ENCODE data around the gene OR1L1.

Gene OR1L1

DNA sequence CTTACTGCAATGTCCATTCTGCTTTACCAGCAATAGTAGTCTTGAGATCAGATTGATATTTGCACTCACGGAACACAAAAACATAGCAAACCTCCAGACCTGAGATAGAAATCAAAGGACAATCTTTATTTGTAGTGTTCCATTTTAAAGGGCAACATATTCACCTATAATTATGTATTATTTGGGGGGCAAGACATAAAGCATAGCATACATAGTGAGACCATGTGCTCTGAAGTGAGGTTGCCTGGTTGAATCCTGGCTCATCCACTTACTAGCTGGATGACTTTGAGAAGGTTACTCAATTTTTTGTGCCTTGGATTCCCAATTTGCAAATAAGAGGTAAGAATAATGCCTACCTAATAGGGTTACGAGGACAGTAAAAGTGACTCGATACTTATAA is 4.0 kb upstream of the OR1L1 start, which contains the start of gene OR1B1:
Gene OR1B1, minus strand, starts transcription at position 101 of the 400 bp plus-strand sequence.
- TF ChIP-seq POLR2AphosphoS5 (IDR thresholded peaks at IDR 0.05; ENCODE audit: low read depth, low read length) (no peak), TAF1 (IDR thresholded peaks at IDR 0.05; ENCODE audit: borderline replicate concordance, insufficient read depth, low read length) (no peak), SIN3A (IDR thresholded peaks at IDR 0.05; ENCODE audit: borderline replicate concordance, insufficient read depth, low read length) (no peak), FOXP2 (optimal IDR thresholded peaks at IDR 0.05; ENCODE audit: borderline replicate concordance, extremely low read depth, extremely low read length, insufficient read depth) (no peak)
- TF ChIP-seq, protein P1, sequence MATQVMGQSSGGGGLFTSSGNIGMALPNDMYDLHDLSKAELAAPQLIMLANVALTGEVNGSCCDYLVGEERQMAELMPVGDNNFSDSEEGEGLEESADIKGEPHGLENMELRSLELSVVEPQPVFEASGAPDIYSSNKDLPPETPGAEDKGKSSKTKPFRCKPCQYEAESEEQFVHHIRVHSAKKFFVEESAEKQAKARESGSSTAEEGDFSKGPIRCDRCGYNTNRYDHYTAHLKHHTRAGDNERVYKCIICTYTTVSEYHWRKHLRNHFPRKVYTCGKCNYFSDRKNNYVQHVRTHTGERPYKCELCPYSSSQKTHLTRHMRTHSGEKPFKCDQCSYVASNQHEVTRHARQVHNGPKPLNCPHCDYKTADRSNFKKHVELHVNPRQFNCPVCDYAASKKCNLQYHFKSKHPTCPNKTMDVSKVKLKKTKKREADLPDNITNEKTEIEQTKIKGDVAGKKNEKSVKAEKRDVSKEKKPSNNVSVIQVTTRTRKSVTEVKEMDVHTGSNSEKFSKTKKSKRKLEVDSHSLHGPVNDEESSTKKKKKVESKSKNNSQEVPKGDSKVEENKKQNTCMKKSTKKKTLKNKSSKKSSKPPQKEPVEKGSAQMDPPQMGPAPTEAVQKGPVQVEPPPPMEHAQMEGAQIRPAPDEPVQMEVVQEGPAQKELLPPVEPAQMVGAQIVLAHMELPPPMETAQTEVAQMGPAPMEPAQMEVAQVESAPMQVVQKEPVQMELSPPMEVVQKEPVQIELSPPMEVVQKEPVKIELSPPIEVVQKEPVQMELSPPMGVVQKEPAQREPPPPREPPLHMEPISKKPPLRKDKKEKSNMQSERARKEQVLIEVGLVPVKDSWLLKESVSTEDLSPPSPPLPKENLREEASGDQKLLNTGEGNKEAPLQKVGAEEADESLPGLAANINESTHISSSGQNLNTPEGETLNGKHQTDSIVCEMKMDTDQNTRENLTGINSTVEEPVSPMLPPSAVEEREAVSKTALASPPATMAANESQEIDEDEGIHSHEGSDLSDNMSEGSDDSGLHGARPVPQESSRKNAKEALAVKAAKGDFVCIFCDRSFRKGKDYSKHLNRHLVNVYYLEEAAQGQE (IDR thresholded peaks at IDR 0.05; ENCODE audit: insufficient read depth in 1 of 2, low read depth in 2 of 2, low read length in 2 of 2) = no peak

DNA sequence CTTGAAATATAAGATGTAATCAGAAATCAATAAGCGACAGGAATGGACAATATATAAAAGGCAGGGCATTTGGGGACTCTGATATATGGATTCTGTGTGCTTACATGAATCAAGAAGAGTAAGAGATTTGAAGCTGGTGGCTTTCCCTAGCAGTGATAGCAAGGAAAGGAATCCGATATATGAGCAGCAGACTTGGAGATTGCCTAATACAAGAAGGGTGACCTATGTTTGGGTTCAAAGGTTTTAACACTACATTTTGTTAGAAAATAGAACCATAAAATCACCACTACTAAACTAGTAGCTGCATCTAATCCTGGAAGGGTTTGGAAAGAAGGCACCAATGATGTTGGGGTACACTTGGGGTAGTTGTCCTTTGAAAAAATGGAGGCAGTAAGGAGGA is 11.0 kb downstream of the OR1L1 start:
- TF ChIP-seq TAF1 (IDR thresholded peaks at IDR 0.05; ENCODE audit: borderline replicate concordance, insufficient read depth, low read length) = no peak
- no peak for TF ChIP-seq FOXP2 (optimal IDR thresholded peaks at IDR 0.05; ENCODE audit: borderline replicate concordance, extremely low read depth, extremely low read length, insufficient read depth)
- TF ChIP-seq SIN3A (IDR thresholded peaks at IDR 0.05; ENCODE audit: borderline replicate concordance, insufficient read depth, low read length) = no peak
- TF ChIP-seq, protein P1 (IDR thresholded peaks at IDR 0.05; ENCODE audit: insufficient read depth in 1 of 2, low read depth in 2 of 2, low read length in 2 of 2) = no peak
- no peak for TF ChIP-seq POLR2AphosphoS5 (IDR thresholded peaks at IDR 0.05; ENCODE audit: low read depth, low read length)

DNA sequence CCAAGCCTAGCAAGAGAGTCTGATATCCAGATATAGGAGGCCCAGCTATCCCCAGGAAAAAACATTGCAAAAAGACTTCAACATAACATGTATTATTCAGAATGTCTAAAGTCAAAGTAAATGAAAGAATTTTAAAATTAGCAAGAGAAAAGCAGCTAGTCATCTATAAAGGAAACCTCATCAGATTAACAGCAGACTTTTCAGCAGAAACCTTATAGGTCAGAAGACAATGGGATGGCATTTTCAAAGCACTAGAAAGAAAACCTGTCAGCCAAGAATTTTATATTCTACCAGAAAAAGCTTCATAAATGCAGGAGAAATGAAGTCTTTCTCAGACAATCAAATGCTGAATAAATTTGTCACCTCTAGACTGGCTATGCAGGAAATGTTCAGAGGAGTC is 23.3 kb downstream of the OR1L1 start:
- TF ChIP-seq TAF1 (IDR thresholded peaks at IDR 0.05; ENCODE audit: borderline replicate concordance, insufficient read depth, low read length) = no peak
- TF ChIP-seq, protein P1 (IDR thresholded peaks at IDR 0.05; ENCODE audit: insufficient read depth in 1 of 2, low read depth in 2 of 2, low read length in 2 of 2) = no peak
- no peak for TF ChIP-seq POLR2AphosphoS5 (IDR thresholded peaks at IDR 0.05; ENCODE audit: low read depth, low read length)
- no peak for TF ChIP-seq FOXP2 (optimal IDR thresholded peaks at IDR 0.05; ENCODE audit: borderline replicate concordance, extremely low read depth, extremely low read length, insufficient read depth)
- no peak for TF ChIP-seq SIN3A (IDR thresholded peaks at IDR 0.05; ENCODE audit: borderline replicate concordance, insufficient read depth, low read length)

DNA sequence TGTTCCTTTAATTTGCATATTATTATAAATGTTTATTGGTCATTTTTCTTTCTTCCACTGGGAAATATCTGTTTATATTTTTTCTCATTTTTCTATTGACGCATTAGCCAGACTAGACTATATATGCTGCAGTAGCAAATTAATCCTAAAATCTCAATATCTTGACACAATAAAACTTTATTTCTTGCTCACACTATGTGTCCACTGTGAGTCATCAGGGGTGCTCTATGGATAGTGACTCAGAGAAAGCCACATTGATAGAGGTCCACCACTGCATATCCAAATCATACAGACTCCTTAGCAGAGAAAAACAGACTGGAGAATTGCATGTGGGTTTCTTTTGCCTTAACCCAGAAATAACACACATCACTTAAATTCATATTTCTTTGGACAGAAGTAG is 34.2 kb downstream of the OR1L1 start:
- TF ChIP-seq SIN3A (IDR thresholded peaks at IDR 0.05; ENCODE audit: borderline replicate concordance, insufficient read depth, low read length) (no peak), POLR2AphosphoS5 (IDR thresholded peaks at IDR 0.05; ENCODE audit: low read depth, low read length) (no peak), FOXP2 (optimal IDR thresholded peaks at IDR 0.05; ENCODE audit: borderline replicate concordance, extremely low read depth, extremely low read length, insufficient read depth) (no peak), TAF1 (IDR thresholded peaks at IDR 0.05; ENCODE audit: borderline replicate concordance, insufficient read depth, low read length) (no peak)
- TF ChIP-seq, protein P1 (IDR thresholded peaks at IDR 0.05; ENCODE audit: insufficient read depth in 1 of 2, low read depth in 2 of 2, low read length in 2 of 2) = no peak
